Activated CD4-positive, CD25-positive, alpha-beta regulatory T cell treated with anti-CD3 and anti-CD28 coated beads, Interleukin-2, amount 50 U/mL, for 24 hours (primary cell): ENCODE measurements around the gene CECR2.

ENCODE experiments used
- ATAC-seq, 2 donors: fragments of 150-1000 bp; cut with Tn5 transposase; one replicate each; pipeline ENCODE4 v1.10.0; 2021; ENCODE audit warnings: mild to moderate bottlenecking in 1 of 2, moderate library complexity in 1 of 2

CECR2 gene

GRCh38 chr22:17578136-17578754, 209.0 kb downstream of the CECR2 start:
- ATAC-seq, result no peak

- no peak for ATAC-seq
Observed at GRCh38 chr22:17579535-17579981, 210.3 kb downstream of the CECR2 start.

GRCh38 chr22:17580441-17581031, 211.3 kb downstream of the CECR2 start:
- ATAC-seq, result no peak

GRCh38 chr22:17581056-17581455, 211.8 kb downstream of the CECR2 start:
- no peak for ATAC-seq

GRCh38 chr22:17581631-17582030, 212.4 kb downstream of the CECR2 start:
- ATAC-seq, result no peak

GRCh38 chr22:17583151-17583550, 213.9 kb downstream of the CECR2 start:
- no peak for ATAC-seq

GRCh38 chr22:17586831-17587440, 217.7 kb downstream of the CECR2 start:
- no peak for ATAC-seq

GRCh38 chr22:17587629-17588028, 218.4 kb downstream of the CECR2 start:
- no peak for ATAC-seq

GRCh38 chr22:17588606-17589005, 219.3 kb downstream of the CECR2 start:
- no peak for ATAC-seq

- no peak for ATAC-seq
Observed at GRCh38 chr22:17589810-17590375, 220.6 kb downstream of the CECR2 start.

- no peak for ATAC-seq
Observed at GRCh38 chr22:17590586-17590985, 221.3 kb downstream of the CECR2 start.

- no peak for ATAC-seq
Observed at GRCh38 chr22:17592201-17592600, 222.9 kb downstream of the CECR2 start.

- no peak for ATAC-seq
Observed at GRCh38 chr22:17596226-17596625, 227.0 kb downstream of the CECR2 start.

GRCh38 chr22:17597217-17597616, 228.0 kb downstream of the CECR2 start:
- no peak for ATAC-seq

GRCh38 chr22:17598318-17598717, 229.1 kb downstream of the CECR2 start:
- ATAC-seq, result no peak

- ATAC-seq, result no peak
Observed at GRCh38 chr22:17601031-17601430, 231.8 kb downstream of the CECR2 start.

GRCh38 chr22:17603668-17604067, 234.4 kb downstream of the CECR2 start:
- ATAC-seq, result no peak

- ATAC-seq, result no peak
Observed at GRCh38 chr22:17606496-17606895, 237.2 kb downstream of the CECR2 start.
